Small intestine (tissue), 7 donors: Measurements from ENCODE around the gene MX2. TPM values are rescaled to one million over a fixed set of nuclear protein-coding genes. Genes with fewer than 3 reads are reported as not detected.

ENCODE experiments used
- DNase-seq, 2 donors: peaks; one replicate each; pipeline versions ENCODE4 v3.0.0 to v3.0.0-alpha.2; 2013
- FAIRE-seq: peaks from 2 replicates; lab custom pipeline; 2012; peaks lifted over from hg19 to GRCh38; lab: Jason Lieb, UNC
- H3K27ac ChIP-seq, 3 donors: one replicate each; pipeline ENCODE4 v1.5.1; 2013; ENCODE audit warnings: low read length in 2 of 3, mild to moderate bottlenecking in 2 of 3, control low read depth in 1 of 3, inconsistent platforms in 1 of 3, low read depth in 1 of 3, moderate library complexity in 1 of 3
- H3K27me3 ChIP-seq, 3 donors: one replicate each; pipeline ENCODE4 v1.6.1; 2013; ENCODE audit warnings: low read length in 3 of 3, inconsistent platforms in 1 of 3; ENCODE audit not compliant: control insufficient read depth in 3 of 3, insufficient read depth in 3 of 3
- H3K36me3 ChIP-seq, 3 donors: one replicate each; pipeline ENCODE4 v1.6.1; 2013; ENCODE audit warnings: low read length in 3 of 3, inconsistent platforms in 1 of 3, low read depth in 1 of 3, mild to moderate bottlenecking in 1 of 3, moderate library complexity in 1 of 3; ENCODE audit not compliant: control insufficient read depth in 3 of 3, insufficient read depth in 2 of 3
- H3K4me1 ChIP-seq, 3 donors: one replicate each; pipeline ENCODE4 v1.6.1; 2013; ENCODE audit warnings: low read length in 2 of 3, inconsistent platforms in 1 of 3, low read depth in 1 of 3, mild to moderate bottlenecking in 1 of 3, moderate library complexity in 1 of 3; ENCODE audit not compliant: control insufficient read depth in 3 of 3, insufficient read depth in 2 of 3
- H3K4me3 ChIP-seq, 3 donors: one replicate each; pipeline ENCODE4 v1.5.1; 2013; ENCODE audit warnings: low read length in 3 of 3, control low read depth in 1 of 3, inconsistent platforms in 1 of 3, low read depth in 1 of 3, mild to moderate bottlenecking in 1 of 3, moderate library complexity in 1 of 3
- H3K9me3 ChIP-seq, 2 donors: one replicate each; pipeline ENCODE4 v1.6.1; 2013; ENCODE audit warnings: low read depth in 1 of 2, low read length in 1 of 2; ENCODE audit not compliant: control insufficient read depth in 2 of 2, insufficient read depth in 1 of 2
- WGBS, 3 donors: extraction: QIAGEN DNeasy Blood & Tissue Kit; methylation state at CpG; one replicate each; pipeline ENCODE4 v1.1.7; 2013; 5-methylcytosine and 5-hydroxymethylcytosine counted together
- polyA plus RNA-seq, 4 donors: library from polyadenylated mRNA; stranded (reverse) in 3 of 4; unstranded in 1 of 4; fragments of 200-250 nt in 3 of 4; fragments of 120-200 nt in 1 of 4; gene quantifications; one replicate each; pipeline versions ENCODE4 v1.2.1 to v1.2.3, GENCODE V29; 2013
- donor health status: healthy with polysubstance abuse.
- donor health status: control.
- donor health status: control.
- donor health status: Bipolar disorder and iron deficiency.
- donor health status: healthy.

MX2 gene
- polyA plus RNA-seq, 4 donors = 2.9 to 9.1 (median 5.0) TPM

DNA sequence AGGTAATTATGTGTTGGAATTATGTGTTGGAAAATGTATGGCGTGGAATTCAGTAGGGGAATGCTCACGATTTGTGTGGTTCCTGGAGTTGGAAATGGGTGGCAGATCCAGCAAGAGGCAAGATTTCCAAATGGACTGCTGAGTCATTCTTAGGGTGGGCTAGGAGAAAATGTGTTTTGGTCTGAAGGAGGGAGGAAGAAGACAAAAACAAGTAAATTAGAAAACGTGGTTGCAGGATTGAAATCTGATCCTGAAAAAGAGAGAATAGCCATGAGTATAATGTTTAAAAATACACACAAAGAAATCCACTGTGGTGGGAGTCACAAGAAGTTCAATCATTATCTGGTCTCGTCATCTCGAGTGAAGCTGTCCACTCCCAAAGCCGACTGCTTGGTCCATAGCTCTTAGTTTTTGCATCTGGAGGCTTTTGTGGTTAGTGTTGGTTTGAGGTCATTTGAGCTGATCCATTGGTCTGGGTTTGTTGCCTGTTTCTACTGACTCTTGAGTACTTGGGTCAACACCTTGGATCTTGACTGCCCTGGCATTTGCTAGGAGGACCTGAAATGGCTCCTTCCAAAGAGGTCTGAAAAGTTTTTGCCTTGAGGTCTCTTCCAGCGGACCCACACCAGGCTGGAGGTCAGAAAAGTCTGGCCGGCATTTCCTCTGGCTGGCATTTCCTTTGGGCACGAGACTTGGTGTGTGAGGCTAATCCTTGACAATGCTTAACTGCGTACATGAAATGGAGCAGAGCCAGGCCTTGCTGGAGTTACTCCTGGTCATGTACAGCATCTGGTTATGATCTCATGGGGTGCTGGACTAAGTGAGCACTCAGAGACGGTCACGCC is 9.2 kb downstream of the MX2 start:
- Histone ChIP-seq H3K36me3 (no peaks in the 10 kb centered on the region), H3K9me3 (no peaks in the 10 kb centered on the region), H3K4me3 (no peak overlapping the region), H3K27ac (no peak overlapping the region), H3K4me1 (peaks cover 2 to 23% (median 19%) of the 10 kb centered on the region in 3 donors), H3K27me3 (no peaks in the 10 kb centered on the region)
- DNase-seq = no peak
- FAIRE-seq = no peak
- 84 to 87% (median 85%) methylated on average over 12 of the region's 12 CpGs for WGBS, 3 donors

DNA sequence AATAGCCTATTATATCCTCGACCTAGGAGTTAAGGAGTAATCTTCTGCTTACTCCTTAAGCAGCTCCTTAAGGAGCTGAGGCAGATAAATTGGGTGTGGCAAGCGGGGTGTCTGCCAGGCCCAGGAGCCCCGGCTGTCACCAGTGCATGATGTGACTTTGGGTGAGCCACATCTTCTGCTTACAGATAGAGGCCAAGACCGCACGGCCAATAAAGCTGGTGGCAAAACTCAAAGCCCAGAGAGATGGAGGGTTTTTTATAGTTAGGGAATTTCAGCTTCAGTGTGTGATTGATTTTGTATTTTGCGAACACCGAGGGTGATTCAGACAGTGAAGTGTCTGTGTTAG is 9.8 kb downstream of the MX2 start:
- H3K27ac ChIP-seq = no peak overlapping the region
- H3K4me3 ChIP-seq = no peak overlapping the region
- H3K27me3 ChIP-seq = no peaks in the 10 kb centered on the region
- 83 to 89% (median 86%) methylated on average over 7 of the region's 7 CpGs for WGBS, 3 donors
- H3K36me3 ChIP-seq = no peaks in the 10 kb centered on the region
- DNase-seq (no peak), FAIRE-seq (no peak)
- H3K9me3 ChIP-seq = no peaks in the 10 kb centered on the region
- peaks cover 2 to 23% (median 19%) of the 10 kb centered on the region in 3 donors for H3K4me1 ChIP-seq

DNA sequence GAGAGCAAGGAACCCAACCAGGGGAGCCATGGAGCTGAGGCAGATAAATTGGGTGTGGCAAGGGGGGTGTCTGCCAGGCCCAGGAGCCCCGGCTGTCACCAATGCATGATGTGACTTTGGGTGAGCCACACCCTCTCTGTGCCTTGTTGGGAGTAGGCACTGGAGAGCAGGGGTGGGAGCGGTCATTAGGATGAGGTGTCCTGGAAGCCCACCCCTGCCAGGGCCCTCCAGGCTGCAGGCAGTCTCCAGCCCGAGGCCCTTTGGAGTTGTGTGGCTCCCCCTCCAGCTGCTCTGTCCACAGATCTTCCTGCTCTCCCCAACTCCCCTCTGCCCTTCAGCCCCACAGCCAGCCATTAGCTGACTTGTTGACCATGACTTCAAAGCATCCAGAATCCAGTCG is 11.4 kb downstream of the MX2 start:
- no peak for FAIRE-seq
- DNase-seq = no peak

DNA sequence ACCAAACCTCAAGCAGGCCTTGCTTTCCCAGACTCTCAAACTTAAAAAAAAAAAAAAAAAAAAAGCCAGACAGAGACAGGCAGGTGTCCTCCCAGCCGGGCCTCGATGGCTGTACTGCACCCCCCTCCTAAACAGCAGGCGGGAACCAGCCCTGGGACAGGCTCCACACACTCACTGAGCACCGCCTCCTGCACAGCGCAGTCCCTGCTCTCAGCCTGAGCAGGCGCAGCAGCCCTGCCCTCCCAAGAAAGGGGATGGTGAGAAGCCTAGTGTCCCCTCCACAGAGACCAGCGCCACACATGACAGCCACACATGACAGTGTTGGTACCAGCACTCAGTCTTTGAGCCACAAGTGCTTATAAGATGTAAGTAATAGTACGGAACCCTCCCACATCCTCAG is 11.9 kb downstream of the MX2 start:
- H3K4me1 ChIP-seq = peaks cover 0 to 14% (median 8%) of the 10 kb centered on the region in 3 donors
- no peak for DNase-seq
- H3K27me3 ChIP-seq = no peaks in the 10 kb centered on the region
- H3K4me3 ChIP-seq = no peak overlapping the region
- no peaks in the 10 kb centered on the region for H3K36me3 ChIP-seq
- no peaks in the 10 kb centered on the region for H3K9me3 ChIP-seq
- WGBS, 3 donors = 87 to 94% (median 91%) methylated on average over 8 of the region's 8 CpGs
- FAIRE-seq = no peak
- H3K27ac ChIP-seq = no peak overlapping the region

More for the DNA sequence above, 11.4 kb downstream of the MX2 start:
- H3K36me3 ChIP-seq = no peaks in the 10 kb centered on the region
- H3K27me3 ChIP-seq = no peaks in the 10 kb centered on the region
- H3K27ac ChIP-seq = no peak overlapping the region
- no peaks in the 10 kb centered on the region for H3K9me3 ChIP-seq
- H3K4me1 ChIP-seq = peaks cover 0 to 14% (median 9%) of the 10 kb centered on the region in 3 donors
- H3K4me3 ChIP-seq = no peak overlapping the region
- 67 to 77% (median 72%) methylated on average over 4 of the region's 4 CpGs for WGBS, 3 donors

DNA sequence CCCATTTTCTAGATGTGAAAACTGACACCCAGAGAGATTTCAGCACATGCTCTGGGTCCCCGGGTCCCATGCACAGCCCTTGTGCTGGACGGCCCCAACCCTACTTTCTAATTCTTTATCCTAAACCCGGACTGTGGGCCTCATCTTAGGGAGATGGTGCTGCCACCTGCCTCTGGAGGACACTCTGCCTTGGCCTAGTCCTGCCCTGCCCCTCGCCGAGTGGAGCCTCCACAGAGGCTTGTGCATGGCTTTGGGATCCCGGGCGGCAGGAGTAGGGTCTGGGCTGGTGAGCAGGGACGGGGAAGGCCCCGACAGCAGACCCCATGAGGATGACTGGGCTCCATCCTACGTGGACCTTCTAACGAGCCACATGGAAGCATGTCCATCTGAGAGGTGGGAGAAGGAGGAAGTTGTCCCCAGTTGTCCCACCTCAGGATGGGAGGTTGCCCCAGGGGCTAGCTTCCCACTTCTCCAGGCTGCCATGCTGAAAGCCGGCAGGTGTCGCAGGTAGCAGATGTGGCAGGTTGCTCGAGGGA is 12.4 kb downstream of the MX2 start:
- Histone ChIP-seq H3K27ac (no peak overlapping the region), H3K36me3 (no peaks in the 10 kb centered on the region), H3K4me1 (peaks cover 0 to 11% (median 3%) of the 10 kb centered on the region in 3 donors), H3K4me3 (no peak overlapping the region), H3K27me3 (no peaks in the 10 kb centered on the region), H3K9me3 (no peaks in the 10 kb centered on the region)
- no peak for DNase-seq
- FAIRE-seq = no peak
- WGBS, 3 donors = 86 to 95% (median 94%) methylated on average over 10 to 14 of the region's 14 CpGs

DNA sequence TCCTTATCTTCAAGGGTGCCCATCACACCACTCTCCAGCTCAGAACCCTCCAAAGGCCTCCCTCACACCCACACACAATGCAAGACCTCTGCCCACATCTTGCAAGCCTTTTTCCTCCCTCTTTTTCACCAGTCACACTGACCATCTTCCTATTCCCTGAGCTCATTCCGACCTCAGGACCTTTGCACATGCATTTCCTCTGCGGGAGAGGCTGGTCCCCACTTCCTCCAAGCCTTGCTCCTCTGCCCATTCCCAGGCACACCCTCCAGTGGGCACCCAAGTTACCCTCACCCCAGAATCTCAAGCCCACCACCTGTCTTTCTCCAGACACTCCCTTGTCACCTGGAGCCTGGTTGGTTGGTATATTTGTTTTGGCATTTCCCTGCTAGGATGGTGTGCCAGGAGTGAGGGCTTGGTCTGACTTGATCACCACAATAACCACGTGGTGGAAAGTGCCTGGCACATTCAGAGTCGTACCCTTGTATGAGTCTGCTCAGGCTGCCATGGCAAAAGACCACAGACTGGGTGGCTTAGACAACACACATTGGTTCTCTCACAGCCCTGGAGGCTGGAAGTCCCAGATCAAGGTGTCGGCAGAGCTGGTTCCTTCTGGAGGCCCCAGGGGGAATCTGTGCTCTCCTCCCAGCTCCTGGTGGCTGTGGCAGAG is 13.2 kb downstream of the MX2 start:
- Histone ChIP-seq H3K36me3 (no peaks in the 10 kb centered on the region), H3K4me3 (no peak overlapping the region), H3K27me3 (no peaks in the 10 kb centered on the region), H3K27ac (no peak overlapping the region), H3K4me1 (peaks cover 0 to 5% (median 0%) of the 10 kb centered on the region in 3 donors), H3K9me3 (no peaks in the 10 kb centered on the region)
- WGBS, 3 donors = 70 to 78% (median 72%) methylated on average over 5 of the region's 5 CpGs
- FAIRE-seq (no peak), DNase-seq (no peak)

DNA sequence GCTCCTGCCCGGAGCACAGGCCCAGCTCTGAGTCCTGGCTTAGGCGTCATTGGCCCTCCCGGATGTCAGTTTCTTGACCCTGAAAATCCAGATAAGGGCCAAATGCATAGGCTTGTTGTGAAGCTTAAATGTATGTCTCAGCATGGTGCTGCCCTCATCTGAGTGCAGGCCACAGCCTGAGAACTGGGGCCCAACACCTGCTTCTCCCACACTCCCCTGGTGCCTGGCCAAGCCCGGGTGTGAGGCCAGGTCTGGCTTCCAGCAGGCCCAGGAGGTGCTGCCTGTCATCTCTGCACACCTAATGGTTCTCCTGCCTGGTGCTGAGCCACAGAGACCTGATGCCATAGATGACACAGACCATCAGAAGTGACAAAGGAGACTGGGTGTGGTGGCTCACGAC is 14.0 kb downstream of the MX2 start:
- Histone ChIP-seq H3K36me3 (no peaks in the 10 kb centered on the region), H3K4me1 (peaks cover 0 to 5% (median 0%) of the 10 kb centered on the region in 3 donors), H3K9me3 (no peaks in the 10 kb centered on the region), H3K4me3 (no peak overlapping the region), H3K27me3 (no peaks in the 10 kb centered on the region), H3K27ac (no peak overlapping the region)
- DNase-seq (no peak), FAIRE-seq (no peak)
- WGBS, 3 donors = 66 to 84% (median 82%) methylated on average over 5 of the region's 5 CpGs

DNA sequence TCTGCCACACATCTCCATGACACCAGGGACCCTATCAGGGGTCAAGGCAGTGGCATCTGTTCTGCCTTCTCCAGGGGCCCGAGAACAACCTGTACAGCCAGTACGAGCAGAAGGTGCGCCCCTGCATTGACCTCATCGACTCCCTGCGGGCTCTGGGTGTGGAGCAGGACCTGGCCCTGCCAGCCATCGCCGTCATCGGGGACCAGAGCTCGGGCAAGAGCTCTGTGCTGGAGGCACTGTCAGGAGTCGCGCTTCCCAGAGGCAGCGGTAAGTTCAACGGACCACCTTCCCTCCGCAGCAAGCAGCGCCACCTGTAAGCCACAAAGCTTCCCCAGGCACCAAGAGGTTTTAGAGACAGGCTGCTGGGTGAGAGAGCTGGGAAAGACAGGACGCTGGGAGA is 15.9 kb downstream of the MX2 start:
- H3K36me3 ChIP-seq = no peaks in the 10 kb centered on the region
- WGBS, 3 donors = 87 to 94% (median 90%) methylated on average over 16 of the region's 16 CpGs
- H3K27me3 ChIP-seq = no peaks in the 10 kb centered on the region
- H3K4me3 ChIP-seq = no peak overlapping the region
- no peak for DNase-seq
- H3K27ac ChIP-seq = no peak overlapping the region
- peaks cover 0 to 7% of the 10 kb centered on the region in 2 donors for H3K9me3 ChIP-seq
- no peaks in the 10 kb centered on the region for H3K4me1 ChIP-seq
- no peak for FAIRE-seq
